ENCODE measurements around the gene MAPK6.

GRCh38 chr15:52080706-52081392 is 61.8 kb downstream of the MAPK6 start:
- TF ChIP-seq, protein P1, sequence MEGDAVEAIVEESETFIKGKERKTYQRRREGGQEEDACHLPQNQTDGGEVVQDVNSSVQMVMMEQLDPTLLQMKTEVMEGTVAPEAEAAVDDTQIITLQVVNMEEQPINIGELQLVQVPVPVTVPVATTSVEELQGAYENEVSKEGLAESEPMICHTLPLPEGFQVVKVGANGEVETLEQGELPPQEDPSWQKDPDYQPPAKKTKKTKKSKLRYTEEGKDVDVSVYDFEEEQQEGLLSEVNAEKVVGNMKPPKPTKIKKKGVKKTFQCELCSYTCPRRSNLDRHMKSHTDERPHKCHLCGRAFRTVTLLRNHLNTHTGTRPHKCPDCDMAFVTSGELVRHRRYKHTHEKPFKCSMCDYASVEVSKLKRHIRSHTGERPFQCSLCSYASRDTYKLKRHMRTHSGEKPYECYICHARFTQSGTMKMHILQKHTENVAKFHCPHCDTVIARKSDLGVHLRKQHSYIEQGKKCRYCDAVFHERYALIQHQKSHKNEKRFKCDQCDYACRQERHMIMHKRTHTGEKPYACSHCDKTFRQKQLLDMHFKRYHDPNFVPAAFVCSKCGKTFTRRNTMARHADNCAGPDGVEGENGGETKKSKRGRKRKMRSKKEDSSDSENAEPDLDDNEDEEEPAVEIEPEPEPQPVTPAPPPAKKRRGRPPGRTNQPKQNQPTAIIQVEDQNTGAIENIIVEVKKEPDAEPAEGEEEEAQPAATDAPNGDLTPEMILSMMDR (IDR thresholded peaks at IDR 0.05) = no peak
- TF ChIP-seq EP300 (IDR thresholded peaks at IDR 0.05) (no peak), POLR2A (IDR thresholded peaks at IDR 0.05) (no peak), POLR2AphosphoS5 (IDR thresholded peaks at IDR 0.05) (no peak)
